ENCODE measurements around the gene HLA-DRB1.

Gene HLA-DRB1

GRCh38 chr6:32603888-32604287 lies 14.2 kb upstream of the HLA-DRB1 start:
- no peak for ATAC-seq
- TF ChIP-seq ZFP3 (CRISPR knock-in tag; IDR thresholded peaks at IDR 0.05): no peak
- no peak for TF ChIP-seq CSDC2 (CRISPR knock-in tag; IDR thresholded peaks at IDR 0.05)
- no peak for TF ChIP-seq TSHZ2 (CRISPR knock-in tag; IDR thresholded peaks at IDR 0.05)

- no peak for ATAC-seq
- TF ChIP-seq CSRNP3 (CRISPR knock-in tag; IDR thresholded peaks at IDR 0.05) (no peak), ISL1 (CRISPR knock-in tag; IDR thresholded peaks at IDR 0.05) (no peak), CSDC2 (CRISPR knock-in tag; IDR thresholded peaks at IDR 0.05) (no peak), ZNF565 (CRISPR knock-in tag; conservative IDR thresholded peaks at IDR 0.05; ENCODE audit: low read depth) (no peak), RARB (CRISPR knock-in tag; IDR thresholded peaks at IDR 0.05) (no peak), ZFP30 (CRISPR knock-in tag; IDR thresholded peaks at IDR 0.05) (no peak)
These were observed 13.6 kb upstream of the HLA-DRB1 start for GRCh38 chr6:32603222-32603621.

- TF ChIP-seq ISL1 (CRISPR knock-in tag; IDR thresholded peaks at IDR 0.05) (no peak), BACH2 (CRISPR knock-in tag; IDR thresholded peaks at IDR 0.05; ENCODE audit: borderline replicate concordance) (no peak), CSDC2 (CRISPR knock-in tag; IDR thresholded peaks at IDR 0.05) (no peak), TCF4 (CRISPR knock-in tag; IDR thresholded peaks at IDR 0.05; ENCODE audit: borderline replicate concordance) (no peak), TSHZ2 (CRISPR knock-in tag; IDR thresholded peaks at IDR 0.05) (no peak), ZFP3 (CRISPR knock-in tag; IDR thresholded peaks at IDR 0.05) (no peak), PPARA (CRISPR knock-in tag; IDR thresholded peaks at IDR 0.05; ENCODE audit: borderline replicate concordance) (no peak), ZNF8 (CRISPR knock-in tag; IDR thresholded peaks at IDR 0.05) (no peak), ZFP30 (CRISPR knock-in tag; IDR thresholded peaks at IDR 0.05) (no peak), SNAI2 (CRISPR knock-in tag; IDR thresholded peaks at IDR 0.05) (no peak), TOX (CRISPR knock-in tag; IDR thresholded peaks at IDR 0.05; ENCODE audit: borderline replicate concordance) (no peak), RARB (CRISPR knock-in tag; IDR thresholded peaks at IDR 0.05) (no peak), ESRRG (CRISPR knock-in tag; IDR thresholded peaks at IDR 0.05) (no peak), ZNF70 (CRISPR knock-in tag; IDR thresholded peaks at IDR 0.05) (no peak), PATZ1 (CRISPR knock-in tag; IDR thresholded peaks at IDR 0.05; ENCODE audit: borderline replicate concordance) (no peak), OSR1 (CRISPR knock-in tag; IDR thresholded peaks at IDR 0.05) (no peak), CSRNP3 (CRISPR knock-in tag; IDR thresholded peaks at IDR 0.05) (no peak)
- ATAC-seq: no peak
These were observed 12.7 kb upstream of the HLA-DRB1 start for GRCh38 chr6:32602383-32602782.

Measured in SK-N-SH treated with all-trans-retinoic acid at 6 μM for 48 hours (cell line).